ENCODE results near the gene RANBP17.

- no peak for TF ChIP-seq MAFG (tag; conservative IDR thresholded peaks at IDR 0.05)
- TF ChIP-seq NFYB (IDR thresholded peaks at IDR 0.05; ENCODE audit: extremely low read depth, insufficient read length): no peak
- TF ChIP-seq ZBTB40 (IDR thresholded peaks at IDR 0.05): no peak
- no peak for TF ChIP-seq ZBTB40 (CRISPR knock-in tag; IDR thresholded peaks at IDR 0.05)
- TF ChIP-seq ZNF384 (IDR thresholded peaks at IDR 0.05; ENCODE audit: low read depth, low read length): no peak
- TF ChIP-seq NBN (IDR thresholded peaks at IDR 0.05; ENCODE audit: low read depth): no peak
- no peak for TF ChIP-seq EP300 (IDR thresholded peaks at IDR 0.05; ENCODE audit: low read length)
- no peak for TF ChIP-seq DNMT1 (IDR thresholded peaks at IDR 0.05)
- TF ChIP-seq RFX1 (IDR thresholded peaks at IDR 0.05): no peak
- TF ChIP-seq, protein P1, sequence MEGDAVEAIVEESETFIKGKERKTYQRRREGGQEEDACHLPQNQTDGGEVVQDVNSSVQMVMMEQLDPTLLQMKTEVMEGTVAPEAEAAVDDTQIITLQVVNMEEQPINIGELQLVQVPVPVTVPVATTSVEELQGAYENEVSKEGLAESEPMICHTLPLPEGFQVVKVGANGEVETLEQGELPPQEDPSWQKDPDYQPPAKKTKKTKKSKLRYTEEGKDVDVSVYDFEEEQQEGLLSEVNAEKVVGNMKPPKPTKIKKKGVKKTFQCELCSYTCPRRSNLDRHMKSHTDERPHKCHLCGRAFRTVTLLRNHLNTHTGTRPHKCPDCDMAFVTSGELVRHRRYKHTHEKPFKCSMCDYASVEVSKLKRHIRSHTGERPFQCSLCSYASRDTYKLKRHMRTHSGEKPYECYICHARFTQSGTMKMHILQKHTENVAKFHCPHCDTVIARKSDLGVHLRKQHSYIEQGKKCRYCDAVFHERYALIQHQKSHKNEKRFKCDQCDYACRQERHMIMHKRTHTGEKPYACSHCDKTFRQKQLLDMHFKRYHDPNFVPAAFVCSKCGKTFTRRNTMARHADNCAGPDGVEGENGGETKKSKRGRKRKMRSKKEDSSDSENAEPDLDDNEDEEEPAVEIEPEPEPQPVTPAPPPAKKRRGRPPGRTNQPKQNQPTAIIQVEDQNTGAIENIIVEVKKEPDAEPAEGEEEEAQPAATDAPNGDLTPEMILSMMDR (IDR thresholded peaks at IDR 0.05 in 2 of 3, conservative IDR thresholded peaks at IDR 0.05 in 1 of 3; ENCODE audit: insufficient read depth in 2 of 3, low read depth in 1 of 3, low read length in 3 of 3): no peak
- TF ChIP-seq ETV5 (CRISPR knock-in tag; IDR thresholded peaks at IDR 0.05; ENCODE audit: low read depth): no peak
- no peak for TF ChIP-seq CBX1 (IDR thresholded peaks at IDR 0.05; ENCODE audit: low read depth)
- no peak for TF ChIP-seq MTF1 (CRISPR knock-in tag; IDR thresholded peaks at IDR 0.05; ENCODE audit: borderline replicate concordance)
Observed at GRCh38 chr5:171149772-171150171, 288.0 kb downstream of the RANBP17 start.

Measured in K562 (cell line).